Esophagus squamous epithelium (tissue), 4 donors: ENCODE measurements around the gene TSPAN14.
"Not testable (repeated sequence)": the region's sequence is repeated elsewhere in the genome, so short reads cannot be mapped to it uniquely, and the experiment has no call there.

ENCODE experiments used
- CTCF ChIP-seq, 6 experiments: fragments of 450-650 bp in 4 of 6; fragments of 200-600 bp in 2 of 6; sonication (generic) in 2 of 6; IDR thresholded peaks; one replicate each; pipeline ENCODE4 v1.5.1; 2016 to 2019; ENCODE audit warnings: antibody characterized with exemption in 6 of 6, mild to moderate bottlenecking in 4 of 6, moderate library complexity in 4 of 6
- POLR2A ChIP-seq, 4 donors: fragments of 450-650 bp; IDR thresholded peaks; one replicate each; pipeline ENCODE4 v1.6.1; 2017; ENCODE audit warnings: antibody characterized with exemption in 4 of 4, mild to moderate bottlenecking in 4 of 4, moderate library complexity in 3 of 4

GRCh38 chr10:80534059-80534458 lies 79.9 kb downstream of the TSPAN14 start:
- not testable (repeated sequence) for TF ChIP-seq POLR2A, CTCF (IDR thresholded peaks at IDR 0.05)
